ENCODE results near the gene GSG1.
A peak's percentile ranks its signal among the peaks of the same experiment; 100 is the strongest.

GSG1 gene

DNA sequence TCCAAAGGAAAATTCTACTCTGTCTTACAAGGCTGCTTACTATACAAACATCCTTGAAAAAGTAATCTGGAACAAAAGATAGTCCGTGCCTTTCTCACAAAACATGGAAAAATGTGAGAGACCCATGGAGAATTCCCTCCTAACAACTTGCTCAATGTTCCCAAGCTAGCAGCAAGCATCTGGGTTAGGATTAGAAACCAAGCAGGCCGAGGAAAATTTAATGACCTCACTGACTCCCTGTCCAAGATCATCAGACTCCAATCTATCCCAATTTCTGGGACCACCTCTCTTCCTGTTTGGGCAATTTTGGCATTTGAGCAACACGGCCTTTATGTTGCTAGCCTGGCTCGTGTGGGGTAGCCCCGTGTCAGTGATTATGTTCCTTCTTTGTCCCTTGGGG is 18.1 kb upstream of the GSG1 start:
- H3K27ac ChIP-seq = no peak overlapping the region

GRCh38 chr12:13120413-13120812 is 16.9 kb upstream of the GSG1 start:
- H3K27ac ChIP-seq = no peak overlapping the region
- DNase-seq (ENCODE audit: low read depth, low spot score) = no peak

More for the DNA sequence above, 18.1 kb upstream of the GSG1 start:
- DNase-seq (ENCODE audit: low read depth, low spot score) = no peak

GRCh38 chr12:13119826-13120225 is 16.4 kb upstream of the GSG1 start:
- no peak for DNase-seq (ENCODE audit: low read depth, low spot score)
- no peak overlapping the region for H3K27ac ChIP-seq

DNA sequence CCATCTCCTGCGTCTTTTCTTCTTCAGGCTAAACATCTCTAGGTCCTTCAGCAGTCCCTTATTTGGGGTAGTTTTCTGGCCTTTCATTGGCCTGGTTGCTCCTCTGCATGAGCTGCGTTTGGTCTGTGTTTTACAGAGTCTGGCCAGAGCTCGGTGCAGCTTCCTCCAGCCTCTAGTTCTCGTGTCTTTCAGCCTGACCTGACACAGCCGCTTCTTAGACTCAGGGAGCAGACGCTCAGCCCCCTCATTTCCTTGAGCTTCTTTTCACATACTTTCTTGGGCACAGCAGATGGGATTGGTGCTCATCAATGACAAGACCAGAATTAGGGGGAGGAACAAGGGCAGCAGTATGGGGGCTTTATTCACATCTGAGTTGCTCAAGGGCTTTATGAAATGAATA is 13.6 kb upstream of the GSG1 start:
- H3K27ac ChIP-seq = no peak overlapping the region
- no peak for DNase-seq (ENCODE audit: low read depth, low spot score)

GRCh38 chr12:13116259-13116658 is 12.8 kb upstream of the GSG1 start:
- DNase-seq (ENCODE audit: low read depth, low spot score) = no peak
- no peak overlapping the region for H3K27ac ChIP-seq

DNA sequence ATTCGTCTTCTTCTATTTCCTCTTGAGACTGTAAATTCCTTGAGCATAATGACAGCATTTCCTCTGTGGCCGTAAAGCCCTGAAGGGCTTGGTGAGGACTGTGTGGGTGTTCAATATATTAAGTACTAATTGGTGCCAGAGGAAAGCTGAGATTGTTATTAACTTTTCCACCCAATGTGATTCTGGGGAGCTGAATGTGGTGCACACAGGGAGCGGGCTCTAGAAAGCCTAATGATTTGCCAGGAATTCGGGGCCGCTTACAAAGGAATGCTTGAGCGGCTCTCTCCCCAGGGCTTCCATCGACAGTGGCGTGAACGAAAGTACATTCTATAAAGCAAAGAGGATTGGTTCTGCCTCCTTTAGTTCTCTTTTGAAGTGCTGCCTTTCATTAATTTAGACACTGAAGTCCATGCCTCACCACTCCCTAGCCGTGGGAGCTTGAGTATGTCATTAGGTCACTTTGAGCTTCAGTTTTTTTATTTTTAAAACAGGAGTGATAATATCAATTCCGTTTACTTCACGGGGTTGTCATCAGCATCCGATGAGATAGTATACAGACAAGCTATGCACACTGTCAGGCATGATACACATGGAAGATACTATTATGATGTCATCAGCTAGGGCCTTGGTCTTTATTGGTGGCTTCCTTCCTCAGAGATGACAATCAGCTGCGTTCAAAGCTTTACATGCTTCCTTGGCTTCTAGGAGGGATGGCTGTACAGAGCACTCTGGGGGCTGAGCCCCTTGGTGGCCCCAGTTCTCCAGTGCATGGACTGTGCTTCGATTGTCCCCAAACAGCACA is 11.0 kb upstream of the GSG1 start:
- no peak overlapping the region for H3K27ac ChIP-seq
- DNase-seq (ENCODE audit: low read depth, low spot score) = no peak

GRCh38 chr12:13112968-13113367 is 9.5 kb upstream of the GSG1 start:
- DNase-seq (ENCODE audit: low read depth, low spot score) = no peak
- H3K27ac ChIP-seq = no peak overlapping the region

- DNase-seq (ENCODE audit: low read depth, low spot score) = no peak
- H3K27ac ChIP-seq = no peak overlapping the region
Measured at GRCh38 chr12:13106666-13107065, 3.2 kb upstream of the GSG1 start.

- no peak for DNase-seq (ENCODE audit: low read depth, low spot score)
- H3K27ac ChIP-seq = no peak overlapping the region
Measured at GRCh38 chr12:13105781-13106180, 2.3 kb upstream of the GSG1 start.

DNA sequence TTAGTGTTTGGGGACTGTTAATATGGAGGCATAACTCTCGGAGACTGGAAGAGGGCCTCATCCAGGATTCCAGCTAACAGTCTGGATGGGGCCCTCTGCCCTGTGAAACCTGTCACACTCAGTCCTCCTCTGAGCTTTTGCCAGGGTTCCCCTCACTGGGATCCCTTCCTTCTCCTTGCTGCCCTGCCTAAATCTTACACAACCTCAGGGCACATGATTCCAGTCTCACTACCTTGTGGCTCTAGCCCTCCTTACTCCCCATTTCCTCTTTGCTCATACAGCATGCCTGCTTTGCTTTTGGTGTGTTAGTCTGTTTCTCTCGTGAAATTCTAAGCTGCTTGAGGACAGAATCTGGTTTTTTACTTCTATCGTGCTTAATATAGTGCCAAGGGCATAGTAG is 942 bp upstream of the GSG1 start:
- no peak for DNase-seq (ENCODE audit: low read depth, low spot score)
- H3K27ac ChIP-seq = peak overlapping the region; percentile 100

- peak overlapping the region; percentile 100 for H3K27ac ChIP-seq
- no peak for DNase-seq (ENCODE audit: low read depth, low spot score)
Measured at GRCh38 chr12:13102461-13103195, 839 bp downstream of the GSG1 start.

- H3K27ac ChIP-seq = peak overlapping the region; percentile 100
- DNase-seq (ENCODE audit: low read depth, low spot score) = no peak
Measured at GRCh38 chr12:13101821-13102375, 1.6 kb downstream of the GSG1 start.

DNA sequence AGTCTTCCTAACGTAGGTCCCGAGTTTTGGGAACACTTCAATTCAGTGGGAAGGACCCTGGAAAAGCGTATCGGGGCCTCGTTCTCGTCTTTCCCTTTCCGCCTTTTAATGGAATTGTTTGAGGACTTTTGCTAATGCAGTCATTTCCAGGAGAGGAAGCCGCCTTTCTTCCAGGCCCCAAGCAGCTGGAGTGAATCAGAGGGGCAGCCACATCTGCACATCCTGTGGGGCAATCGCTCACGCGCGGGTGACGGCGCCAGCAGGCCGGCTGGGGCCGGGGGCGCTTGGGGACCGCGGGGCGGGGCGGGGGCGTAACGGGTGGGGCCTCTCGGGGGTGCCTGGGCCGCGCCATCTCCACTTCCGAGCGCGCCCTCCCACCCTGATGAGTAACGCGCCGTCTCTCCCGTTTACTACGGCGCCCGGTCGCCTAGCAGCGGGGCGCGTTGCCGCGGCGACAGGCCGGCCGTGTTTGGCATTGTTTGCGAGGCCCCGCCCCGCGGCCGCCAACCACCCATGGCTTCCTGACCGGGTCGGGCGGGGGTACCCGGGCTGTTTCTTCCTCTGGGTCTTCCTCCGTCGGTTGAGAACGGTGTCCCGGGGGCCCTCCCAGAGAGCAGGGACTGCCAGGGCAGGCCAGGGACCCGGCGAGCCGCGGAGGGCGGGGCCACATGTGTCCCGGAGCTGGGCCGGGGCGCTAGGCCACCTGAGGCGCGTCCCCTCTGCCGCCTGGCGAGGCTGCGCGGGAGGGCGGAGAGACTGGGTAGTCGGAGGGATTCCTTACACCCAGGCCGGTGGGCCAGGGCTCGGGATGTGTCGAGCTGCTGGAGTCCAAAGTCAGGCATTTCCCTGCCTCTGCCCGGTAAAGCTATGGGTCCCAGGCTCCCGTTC is 2.3 kb downstream of the GSG1 start:
- H3K27ac ChIP-seq = peak overlapping the region; percentile 100
- peak; percentile 50 for DNase-seq (ENCODE audit: low read depth, low spot score)

- DNase-seq (ENCODE audit: low read depth, low spot score) = no peak
Measured at GRCh38 chr12:13100605-13100881, 2.9 kb downstream of the GSG1 start.

GRCh38 chr12:13099844-13100604 is 3.4 kb downstream of the GSG1 start:
- peak overlapping the region; percentile 100 for H3K27ac ChIP-seq
- peak; percentile 90 for DNase-seq (ENCODE audit: low read depth, low spot score)

More at GRCh38 chr12:13100605-13100881, 2.9 kb downstream of the GSG1 start:
- H3K27ac ChIP-seq = peak overlapping the region; percentile 100

- H3K27ac ChIP-seq = peak overlapping the region; percentile 100
- DNase-seq (ENCODE audit: low read depth, low spot score) = no peak
Measured at GRCh38 chr12:13099066-13099843, 4.2 kb downstream of the GSG1 start.

DNA sequence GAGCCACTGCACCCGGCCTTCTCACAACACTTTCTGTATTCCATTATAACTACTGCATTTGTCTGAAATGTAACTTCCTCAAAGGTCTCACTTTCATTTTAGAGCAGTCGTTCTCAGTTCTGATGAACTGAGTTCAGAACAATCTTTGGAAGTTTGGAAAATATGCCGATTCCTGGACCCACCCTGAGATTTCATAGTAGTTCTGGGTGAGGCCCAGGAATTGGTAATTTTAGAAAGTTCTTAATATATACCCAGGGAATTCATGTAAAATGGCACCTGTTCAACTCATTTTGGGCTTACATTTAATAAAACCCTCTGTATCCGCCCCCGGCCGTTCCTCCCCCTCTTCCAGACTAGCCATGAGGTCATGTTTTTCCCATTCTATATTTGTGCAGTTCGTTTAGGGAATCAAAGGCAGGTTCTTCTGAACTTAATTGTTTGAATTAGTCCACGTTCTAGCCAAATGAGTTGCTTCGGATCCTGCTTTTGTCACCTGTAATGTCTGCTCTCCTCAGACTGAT is 5.9 kb downstream of the GSG1 start:
- H3K27ac ChIP-seq = peak overlapping the region; percentile 100
- no peak for DNase-seq (ENCODE audit: low read depth, low spot score)

DNA sequence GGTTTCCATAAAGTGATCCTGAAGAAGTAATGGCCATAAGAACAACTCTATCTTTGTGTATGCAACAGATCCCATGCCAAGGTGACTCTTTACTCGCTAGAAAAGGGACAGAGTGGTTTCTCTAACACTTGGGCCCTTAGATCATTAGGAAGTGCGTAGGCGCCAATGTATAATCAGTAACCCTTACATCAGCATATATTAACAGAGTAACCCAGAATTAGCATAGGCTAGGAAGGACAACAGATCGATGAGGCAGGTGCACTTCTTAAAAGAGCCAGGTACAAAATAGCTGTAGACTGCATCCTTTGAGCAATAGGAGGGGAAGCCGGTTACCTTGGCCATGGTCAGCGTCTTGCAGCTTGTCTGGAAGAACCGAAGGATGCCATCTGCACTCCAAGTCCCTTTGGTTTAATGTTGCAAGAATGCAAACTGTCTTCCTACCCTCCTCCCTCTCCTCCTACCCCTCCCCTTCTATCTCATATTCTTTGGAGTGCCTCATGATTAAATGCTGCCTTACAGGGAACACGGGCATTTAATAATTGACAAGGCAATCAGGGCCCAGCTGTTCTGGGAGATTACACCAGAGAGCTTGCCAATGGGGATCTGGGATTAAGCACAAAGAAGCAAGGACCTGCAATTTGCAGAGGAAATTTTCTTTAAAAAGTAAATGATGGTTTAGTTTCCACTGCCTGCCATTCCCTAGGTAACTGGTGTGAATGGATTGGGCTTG is 8.0 kb downstream of the GSG1 start:
- no peak for DNase-seq (ENCODE audit: low read depth, low spot score)
- no peak overlapping the region for H3K27ac ChIP-seq

Measured in epithelial cell of prostate (primary cell).